AG09309 (cell line): ENCODE measurements around the gene RHNO1.

Experiments
- DNase-seq: peaks from one replicate; pipeline ENCODE4 v3.0.0-alpha.2; 2010; ENCODE audit warnings: low read depth
- H3K4me3 ChIP-seq: 2 replicates; pipeline ENCODE4 v1.5.1; 2011; ENCODE audit warnings: mild to moderate bottlenecking, low read depth, low read length, moderate library complexity; ENCODE audit not compliant: control insufficient read depth
- CTCF ChIP-seq: IDR thresholded peaks from 2 replicates; pipeline ENCODE4 v1.5.1; 2011; ENCODE audit warnings: mild to moderate bottlenecking, low read depth, low read length, inconsistent platforms; ENCODE audit not compliant: insufficient read depth, control insufficient read depth; ENCODE audit errors: missing control alignments

The RHNO1 gene

GRCh38 chr12:2890388-2891239 is 13.6 kb downstream of the RHNO1 start, which contains the start of gene TULP3:
TSS of gene TULP3 (plus strand) at chr12:2890891. CDS start at chr12:2890948, 57 bp downstream.
- peak; percentile 87 for DNase-seq
- peak; percentile 6 for TF ChIP-seq CTCF
- peak within 1 kb of the TSS; percentile 89 for H3K4me3 ChIP-seq

- no peak for DNase-seq
- peak overlapping the region; percentile 89 for H3K4me3 ChIP-seq
- no peak for TF ChIP-seq CTCF
Measured at GRCh38 chr12:2891240-2892053, 14.4 kb downstream of the RHNO1 start.

GRCh38 chr12:2892246-2892645 is 15.2 kb downstream of the RHNO1 start:
- DNase-seq = no peak
- peak overlapping the region; percentile 89 for H3K4me3 ChIP-seq
- no peak for TF ChIP-seq CTCF

GRCh38 chr12:2893007-2893406 is 16.0 kb downstream of the RHNO1 start:
- peak; percentile 86 for DNase-seq
- no peak for TF ChIP-seq CTCF
- peak overlapping the region; percentile 89 for H3K4me3 ChIP-seq

- TF ChIP-seq CTCF = no peak
- no peak overlapping the region for H3K4me3 ChIP-seq
- no peak for DNase-seq
Measured at GRCh38 chr12:2895051-2895451, 18.0 kb downstream of the RHNO1 start.

GRCh38 chr12:2895511-2895910 is 18.5 kb downstream of the RHNO1 start:
- no peak for DNase-seq
- no peak for TF ChIP-seq CTCF
- H3K4me3 ChIP-seq = no peak overlapping the region
